Smooth muscle cell of the brain vasculature (primary cell): ENCODE results near the gene TAOK1.

Experiments
- DNase-seq: peaks from one replicate; pipeline ENCODE4 v3.0.0-alpha.2; 2012; ENCODE audit warnings: low read depth, low spot score

TAOK1 gene

DNA sequence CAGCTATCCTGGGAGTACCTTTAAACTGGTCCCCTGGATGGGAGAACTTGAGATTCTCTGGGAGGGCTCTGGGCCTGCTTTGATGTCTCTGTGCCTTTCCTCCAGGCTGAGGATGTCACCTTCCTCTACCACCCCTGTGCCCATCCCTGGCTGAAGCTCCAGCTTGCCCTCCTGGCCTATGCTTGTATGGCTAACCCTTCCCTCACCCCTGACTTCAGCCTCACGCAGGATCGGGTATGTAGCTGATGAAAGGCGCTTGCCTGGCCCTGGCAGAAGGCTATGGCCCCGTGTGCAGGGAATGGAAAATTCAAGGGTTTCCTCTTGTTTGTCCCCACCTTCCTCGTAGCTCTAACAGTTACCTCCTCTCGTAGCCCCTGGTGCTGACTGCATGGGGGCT, 181.3 kb downstream of the TAOK1 start:
- DNase-seq = no peak

DNA sequence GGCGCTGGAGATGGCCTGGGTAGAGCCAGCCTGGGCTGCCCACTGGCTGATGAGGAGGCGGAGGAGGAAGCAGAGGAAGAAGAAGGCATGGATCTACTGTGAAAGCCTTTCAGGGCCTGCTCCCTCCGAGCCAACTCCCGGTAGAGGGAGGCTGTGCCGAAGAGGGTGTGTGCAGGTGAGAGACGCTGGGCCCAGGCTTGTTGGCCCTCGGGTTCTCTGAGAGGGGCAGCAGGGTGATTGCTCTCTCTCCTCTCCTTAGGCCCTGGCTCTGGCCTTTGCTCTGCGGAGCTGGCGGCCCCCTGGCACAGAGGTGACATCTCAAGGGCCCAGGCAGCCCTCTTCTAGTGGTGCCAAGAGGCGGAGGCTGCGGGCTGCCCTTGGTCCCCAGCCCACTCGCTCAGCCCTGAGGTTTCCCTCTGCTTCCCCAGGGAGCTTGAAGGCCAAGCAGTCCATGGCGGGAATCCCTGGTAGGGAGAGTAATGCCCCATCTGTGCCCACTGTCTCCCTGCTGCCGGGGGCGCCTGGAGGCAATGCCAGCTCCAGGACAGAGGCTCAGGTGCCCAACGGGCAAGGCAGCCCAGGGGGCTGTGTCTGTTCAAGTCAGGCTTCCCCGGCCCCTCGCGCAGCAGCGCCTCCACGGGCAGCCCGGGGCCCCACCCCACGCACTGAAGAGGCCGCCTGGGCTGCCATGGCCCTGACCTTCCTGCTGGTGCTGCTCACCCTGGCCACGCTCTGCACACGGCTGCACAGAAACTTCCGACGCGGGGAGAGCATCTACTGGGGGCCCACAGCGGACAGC, 181.9 kb downstream of the TAOK1 start:
- DNase-seq = no peak

DNA sequence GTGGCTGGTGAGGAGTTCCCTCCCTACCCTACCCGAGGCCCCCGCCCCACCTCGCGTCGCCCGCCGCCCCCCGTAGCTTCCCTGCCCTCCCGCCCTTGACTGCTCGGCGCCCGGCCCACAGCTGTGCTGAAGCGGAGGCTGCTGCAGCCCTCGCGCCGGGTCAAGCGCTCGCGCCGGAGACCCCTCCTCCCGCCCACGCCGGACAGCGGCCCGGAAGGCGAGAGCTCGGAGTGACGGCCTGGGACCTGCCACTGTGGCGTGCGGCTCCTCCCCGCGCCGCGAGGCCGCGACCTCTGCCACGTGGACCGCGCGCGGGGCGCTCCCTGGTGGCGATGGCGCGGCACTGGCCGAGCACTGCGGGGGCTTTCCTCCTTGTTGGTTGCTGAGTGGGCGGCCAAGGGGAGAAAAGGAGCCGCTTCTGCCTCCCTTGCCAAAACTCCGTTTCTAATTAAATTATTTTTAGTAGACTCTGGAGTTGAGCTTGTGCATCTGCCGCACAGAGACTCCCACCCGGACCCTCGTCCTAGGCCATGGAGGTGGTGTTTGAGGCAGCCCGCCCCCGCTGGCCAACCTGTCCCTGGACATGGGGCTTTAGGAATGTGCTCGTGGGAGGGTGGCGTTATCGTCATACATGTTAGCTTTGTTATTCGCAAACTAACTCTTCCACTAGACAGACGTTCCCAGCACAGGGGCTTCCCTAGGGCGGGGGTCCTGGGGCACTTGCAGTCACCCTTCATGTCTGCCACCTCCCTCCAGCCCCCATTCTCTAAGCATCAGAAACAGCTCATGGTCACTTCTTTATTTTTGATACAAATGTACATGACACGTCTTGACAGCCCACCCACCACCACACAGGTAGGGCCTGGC, 182.8 kb downstream of the TAOK1 start:
- DNase-seq = no peak

- no peak for DNase-seq
Observed at GRCh38 chr17:29573558-29573869, 183.4 kb downstream of the TAOK1 start.

DNA sequence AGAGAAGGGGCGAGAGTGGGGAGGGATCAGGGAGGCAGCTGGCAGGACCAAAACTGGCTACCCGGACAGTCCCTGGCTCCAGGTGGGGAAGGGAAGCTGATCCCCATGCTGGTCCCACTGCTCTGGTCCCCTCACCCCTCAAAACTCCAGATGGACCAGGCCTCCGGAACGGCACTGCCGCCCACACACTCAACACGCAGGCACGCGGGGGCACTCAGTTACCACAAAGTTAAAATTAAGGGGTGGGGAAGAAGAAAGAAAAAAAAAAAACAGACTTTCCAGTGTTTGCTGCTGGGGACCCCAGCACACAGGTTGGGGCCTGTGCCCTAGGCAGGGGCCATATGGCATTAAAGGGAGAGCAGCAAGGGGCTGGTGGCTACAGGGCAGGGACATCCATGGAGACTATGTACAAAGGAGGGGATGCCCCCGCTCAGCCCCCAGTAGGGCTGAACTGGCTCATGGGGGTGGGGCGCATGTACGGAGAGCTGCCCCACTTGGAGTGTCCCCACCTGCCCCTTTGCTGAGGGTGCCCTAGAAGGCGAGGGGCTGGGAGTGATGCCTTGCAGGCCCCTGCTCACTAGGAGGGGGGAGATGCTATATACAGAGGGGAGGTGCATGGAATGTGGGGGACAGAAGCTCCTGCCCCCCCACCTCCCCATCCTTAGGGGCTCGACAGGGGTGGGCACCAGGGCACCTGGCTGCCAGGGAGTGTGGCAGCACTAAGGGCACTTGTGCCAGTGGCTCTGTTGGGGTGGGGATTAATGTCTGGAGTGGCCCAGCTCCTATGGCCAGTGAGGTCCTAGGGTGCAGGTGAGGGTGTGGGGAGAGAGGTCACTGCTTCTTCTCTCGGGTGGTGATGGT, 183.9 kb downstream of the TAOK1 start:
- DNase-seq = no peak

- DNase-seq = no peak
Observed at GRCh38 chr17:29574732-29575510, 184.8 kb downstream of the TAOK1 start.

DNA sequence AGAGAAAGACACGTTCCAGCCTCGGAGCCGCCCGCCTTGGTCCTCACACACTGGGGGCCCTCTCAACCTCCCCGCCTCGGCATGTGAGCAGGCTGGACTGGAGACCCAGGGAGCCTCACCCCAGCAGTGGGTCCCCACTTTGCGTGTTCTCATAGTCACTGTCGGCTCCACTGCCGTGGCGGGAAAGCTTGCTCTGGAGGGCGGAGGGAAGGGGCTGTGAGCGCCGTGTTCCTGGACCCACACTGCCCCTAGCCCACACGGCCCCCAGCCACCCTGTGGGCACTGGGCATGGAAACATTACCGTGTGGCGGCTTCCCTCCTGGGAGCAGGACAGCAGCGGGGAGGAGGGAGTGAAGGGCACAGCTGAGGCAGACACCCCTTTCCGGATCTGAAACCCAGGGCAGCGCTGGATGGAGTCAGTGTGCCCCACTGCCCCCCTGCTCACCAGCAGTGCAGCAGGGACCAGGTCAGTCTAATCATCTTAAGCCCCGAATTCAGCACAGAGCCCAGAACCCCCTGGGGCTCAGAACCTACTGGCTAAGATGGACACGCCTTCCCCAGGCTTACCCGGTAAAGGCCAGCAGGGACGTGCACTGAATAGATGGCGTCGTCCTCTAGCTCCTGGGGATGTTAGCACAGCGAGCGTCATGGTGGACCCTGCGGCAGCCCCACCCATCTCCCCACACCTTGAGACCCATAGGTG, 185.5 kb downstream of the TAOK1 start:
- no peak for DNase-seq

- DNase-seq = no peak
Observed at GRCh38 chr17:29576214-29577000, 186.2 kb downstream of the TAOK1 start.

- no peak for DNase-seq
Observed at GRCh38 chr17:29577001-29577370, 186.8 kb downstream of the TAOK1 start.

DNA sequence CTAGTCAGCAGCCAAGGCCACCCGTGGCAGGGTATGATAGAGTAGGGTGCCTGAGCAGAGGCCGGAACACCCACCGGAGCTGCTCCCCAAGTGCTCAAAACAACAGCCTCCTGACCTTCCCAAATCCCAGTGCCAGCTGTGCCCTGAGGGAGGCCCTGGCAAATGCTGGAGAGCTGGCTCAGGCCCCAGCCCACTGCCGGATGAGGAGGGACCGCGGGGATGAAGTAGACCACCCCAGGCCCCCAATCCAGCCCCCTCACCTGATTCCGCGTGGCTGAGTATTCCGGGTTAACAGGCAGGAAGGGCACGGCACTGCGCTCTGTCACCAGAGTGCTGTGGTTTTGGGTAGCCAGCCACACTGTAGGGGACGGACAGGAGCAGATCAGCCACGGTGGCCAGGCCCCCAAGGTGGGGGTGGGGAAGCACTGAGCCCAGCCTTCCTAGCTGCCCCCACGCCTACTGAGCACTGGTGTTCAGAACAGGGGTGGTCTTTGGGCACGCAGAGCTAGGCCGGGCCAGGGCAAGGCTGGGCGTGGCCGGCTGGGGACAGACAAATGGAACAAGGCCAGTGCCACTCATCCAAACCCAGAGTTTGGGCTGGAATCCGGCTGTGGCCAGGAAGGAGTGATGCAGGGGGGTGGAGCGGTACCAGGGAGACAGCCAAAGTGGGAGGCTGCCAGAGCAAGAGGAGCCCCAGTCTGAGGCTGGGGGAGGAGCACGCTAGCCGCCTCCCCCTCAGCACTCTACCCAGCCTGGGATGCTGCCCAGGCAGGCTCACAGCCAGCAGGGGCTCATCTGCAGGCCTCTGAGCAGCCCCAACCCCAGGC, 187.4 kb downstream of the TAOK1 start:
- DNase-seq = no peak

- no peak for DNase-seq
Observed at GRCh38 chr17:29578626-29579485, 188.7 kb downstream of the TAOK1 start.

GRCh38 chr17:29579866-29580771, 190.0 kb downstream of the TAOK1 start:
- DNase-seq = no peak

DNA sequence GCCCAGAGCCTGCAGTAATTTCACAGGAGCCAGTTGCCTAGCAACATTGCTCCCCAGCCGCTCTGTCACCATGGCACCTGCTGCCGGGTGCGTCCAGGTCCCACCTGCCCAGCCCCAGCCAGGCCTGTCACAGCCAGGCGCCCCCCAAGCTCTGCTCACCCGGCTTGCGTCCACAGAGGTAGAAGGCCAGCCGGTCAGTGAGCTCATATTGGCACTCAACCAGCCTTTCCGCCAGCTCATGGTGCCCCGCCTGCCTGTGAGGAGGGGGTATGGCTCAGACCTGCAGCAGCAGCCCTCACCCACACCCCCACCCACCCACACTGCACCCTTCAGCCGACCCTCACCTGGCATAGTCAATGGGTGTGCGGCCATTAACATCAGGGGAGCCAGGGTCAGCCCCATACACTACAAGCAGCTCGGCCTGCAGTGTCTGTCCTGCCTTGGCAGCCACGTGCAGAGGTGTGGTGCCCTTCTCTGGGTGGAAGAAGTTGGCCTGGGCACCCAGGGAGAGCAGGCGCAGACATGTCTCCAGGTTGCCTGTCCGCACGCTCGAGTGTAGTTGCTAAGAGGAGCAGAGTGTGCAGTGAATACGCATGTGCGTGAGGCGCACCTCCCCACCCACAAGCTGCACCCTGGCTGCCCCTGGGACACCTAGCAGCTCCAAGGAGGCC, 191.6 kb downstream of the TAOK1 start:
- DNase-seq = no peak

DNA sequence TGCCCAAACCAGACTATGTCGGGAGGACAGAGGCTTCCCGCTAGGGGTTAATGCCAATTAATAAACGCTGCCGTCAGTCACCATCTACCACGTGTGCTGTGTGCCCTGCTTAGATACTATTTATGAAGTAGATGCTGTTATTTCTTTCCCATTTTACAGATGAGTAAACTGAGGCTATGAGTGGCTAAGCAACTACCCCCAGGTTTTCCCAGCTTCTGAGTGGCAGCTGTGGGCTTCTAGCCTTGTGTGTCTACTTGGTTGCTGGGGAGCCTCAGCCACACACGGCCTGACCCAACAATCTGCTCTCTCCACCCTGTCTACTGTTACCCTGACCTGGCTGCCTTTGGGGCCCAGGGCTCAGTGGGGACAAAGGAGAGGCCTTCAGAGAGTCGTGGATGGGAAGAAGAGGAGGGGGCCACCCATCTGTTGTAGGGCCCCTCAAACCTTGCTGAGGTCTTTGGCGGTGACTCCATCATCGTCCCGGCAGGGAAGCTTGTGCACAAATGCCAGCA, 192.1 kb downstream of the TAOK1 start:
- DNase-seq = no peak

DNA sequence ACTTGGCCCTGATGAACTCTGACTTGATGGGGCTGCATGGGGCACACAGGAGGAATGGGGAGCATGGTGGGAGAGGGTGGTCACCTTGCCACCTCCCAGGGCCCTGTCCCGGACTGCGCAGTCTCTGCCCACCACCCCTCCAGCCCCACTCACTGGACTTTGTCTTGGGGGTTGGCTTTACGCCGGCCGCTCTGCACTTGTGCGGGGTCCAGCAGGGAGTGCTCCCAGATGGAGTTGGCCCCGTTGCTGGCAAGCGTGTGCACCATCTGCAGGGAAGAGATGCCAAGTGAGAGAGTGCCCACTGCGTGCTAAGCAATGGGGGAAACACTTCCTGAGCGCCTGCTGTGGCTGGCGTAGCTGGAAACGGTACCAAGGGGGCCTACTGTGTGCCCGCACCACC, 192.6 kb downstream of the TAOK1 start:
- no peak for DNase-seq
